Measurements from ENCODE around the gene MOG. TPM values are rescaled to one million over a fixed set of nuclear protein-coding genes. Genes with fewer than 3 reads are reported as not detected.

MOG gene
- not detected for total RNA-seq

GRCh38 chr6:29656798-29657197 lies at the start of gene MOG:
Gene MOG, plus strand, starts transcription at chr6:29657092. Its CDS starts 118 bp downstream, at chr6:29657210.
- DNase-seq: peak; percentile 81

- DNase-seq: no peak
Observed at GRCh38 chr6:29608131-29608530, 48.8 kb upstream of the MOG start.

GRCh38 chr6:29610540-29610939 lies 46.4 kb upstream of the MOG start:
- DNase-seq: no peak

- DNase-seq: no peak
Observed at GRCh38 chr6:29611426-29611825, 45.5 kb upstream of the MOG start.

GRCh38 chr6:29617782-29618554 lies 38.9 kb upstream of the MOG start:
- no peak for DNase-seq

GRCh38 chr6:29619578-29620160 lies 37.2 kb upstream of the MOG start:
- no peak for DNase-seq

- no peak for DNase-seq
Observed at GRCh38 chr6:29620630-29621029, 36.3 kb upstream of the MOG start.

- no peak for DNase-seq
Observed at GRCh38 chr6:29624520-29624961, 32.4 kb upstream of the MOG start.

- no peak for DNase-seq
Observed at GRCh38 chr6:29625337-29625930, 31.5 kb upstream of the MOG start.

- no peak for DNase-seq
Observed at GRCh38 chr6:29626948-29627754, 29.7 kb upstream of the MOG start.

GRCh38 chr6:29627755-29628418 lies 29.0 kb upstream of the MOG start:
- peak; percentile 63 for DNase-seq

- peak; percentile 63 for DNase-seq
Observed at GRCh38 chr6:29628419-29629281, 28.2 kb upstream of the MOG start.

- DNase-seq: no peak
Observed at GRCh38 chr6:29629571-29629970, 27.3 kb upstream of the MOG start.

GRCh38 chr6:29630315-29630714 lies 26.6 kb upstream of the MOG start:
- no peak for DNase-seq

GRCh38 chr6:29631209-29631810 lies 25.6 kb upstream of the MOG start:
- no peak for DNase-seq

GRCh38 chr6:29631860-29632731 lies 24.8 kb upstream of the MOG start:
- peak; percentile 42 for DNase-seq

GRCh38 chr6:29632789-29633533 lies 23.9 kb upstream of the MOG start, which contains the start of gene GABBR1:
Gene GABBR1, minus strand, starts transcription at chr6:29633183. Its CDS starts 798 bp downstream, at chr6:29632385.
- DNase-seq: peak; percentile 85

- no peak for DNase-seq
Observed at GRCh38 chr6:29633534-29633905, 23.4 kb upstream of the MOG start.

GRCh38 chr6:29637247-29637646 lies 19.6 kb upstream of the MOG start:
- DNase-seq: no peak
